Caco-2 (cell line): ENCODE results near the gene VSIG1. TPM values are rescaled to one million over a fixed set of nuclear protein-coding genes. Genes with fewer than 3 reads are reported as not detected.

ENCODE experiments used
- BruUV-seq: library from RNA; stranded (reverse); fragments of 400-500 nt; replicated peaks from 2 replicates; lab custom pipeline; 2021; lab: Mats Ljungman, UMichigan
- CTCF ChIA-PET: fragments of 300-600 bp; sonication (Branson Sonifier 250); formaldehyde crosslinking; loops from one replicate; lab custom pipeline; 2022; ENCODE audit warnings: antibody characterized with exemption; lab: Charles Lee
- POLR2A ChIA-PET: fragments of 300-600 bp; sonication (Branson Sonifier 250); formaldehyde crosslinking; loops from one replicate; lab custom pipeline; 2022; ENCODE audit warnings: antibody characterized with exemption; lab: Charles Lee
- DNase-seq, 2 experiments: peaks; one replicate each; pipeline versions ENCODE4 v3.0.0 to v3.0.0-alpha.2; 2020 to 2022
- H3K27me3 ChIP-seq: replicated peaks from 2 replicates; pipeline ENCODE4 v1.6.0; 2011; ENCODE audit warnings: low read length; ENCODE audit not compliant: control insufficient read depth, insufficient read depth
- H3K36me3 ChIP-seq: 2 replicates; pipeline ENCODE4 v1.5.1; 2011; ENCODE audit warnings: low read length; ENCODE audit not compliant: control insufficient read depth, insufficient read depth
- H3K4me1 ChIP-seq: fragments of 250-450 bp; sonication (Bioruptor Pico); 2 replicates; pipeline ENCODE4 v1.5.1; 2020; ENCODE audit warnings: mild to moderate bottlenecking
- H3K4me3 ChIP-seq: 2 replicates; pipeline ENCODE4 v1.5.1; 2011; ENCODE audit warnings: low read depth, mild to moderate bottlenecking, control low read depth, low read length
- H3K9me3 ChIP-seq: fragments of 250-450 bp; sonication (Bioruptor Pico); 2 replicates; pipeline ENCODE4 v1.5.1; 2020; ENCODE audit warnings: mild to moderate bottlenecking, moderate library complexity
- H3K27ac Mint-ChIP-seq: one replicate; pipeline ENCODE4 v1.8.0; 2022; ENCODE audit warnings: mixed read lengths; ENCODE audit not compliant: unreplicated experiment
- H3K27me3 Mint-ChIP-seq: one replicate; pipeline ENCODE4 v1.8.0; 2022; ENCODE audit warnings: mixed read lengths; ENCODE audit not compliant: insufficient read depth, unreplicated experiment
- H3K36me3 Mint-ChIP-seq: one replicate; pipeline ENCODE4 v1.8.0; 2022; ENCODE audit warnings: mild to moderate bottlenecking, mixed read lengths; ENCODE audit not compliant: insufficient read depth, unreplicated experiment
- H3K4me1 Mint-ChIP-seq: one replicate; pipeline ENCODE4 v1.8.0; 2022; ENCODE audit warnings: low read depth, mixed read lengths; ENCODE audit not compliant: unreplicated experiment
- H3K4me3 Mint-ChIP-seq: one replicate; pipeline ENCODE4 v1.8.0; 2022; ENCODE audit warnings: mild to moderate bottlenecking, moderate library complexity, mixed read lengths; ENCODE audit not compliant: unreplicated experiment
- H3K9me3 Mint-ChIP-seq: one replicate; pipeline ENCODE4 v1.8.0; 2022; ENCODE audit warnings: mixed read lengths; ENCODE audit not compliant: unreplicated experiment
- intact Hi-C: fragments of 100-400 bp; cut with micrococcal nuclease; formaldehyde crosslinking; loops from one replicate; pipeline ENCODE4 v1.10.0; 2022; ENCODE audit not compliant: unreplicated experiment
- total RNA-seq: library from RNA; stranded (reverse); gene quantifications from 2 replicates; pipeline ENCODE4 v1.2.3, GENCODE V29; 2022
- TF ChIP-seq, protein P1 (sequence below), 2 experiments: fragments of 200-600 bp in 1 of 2; IDR thresholded peaks; 1 replicate in 1 of 2; 2 replicates in 1 of 2; pipeline versions ENCODE4 v1.5.1 to v1.8.0; 2011 to 2022; ENCODE audit warnings: antibody characterized with exemption in 1 of 2, control low read depth in 1 of 2, inconsistent platforms in 1 of 2, low read depth in 1 of 2, low read length in 1 of 2, mild to moderate bottlenecking in 1 of 2, moderate library complexity in 1 of 2; ENCODE audit not compliant: insufficient read depth in 1 of 2, severe bottlenecking in 1 of 2, unreplicated experiment in 1 of 2

Gene VSIG1
- total RNA-seq, 1 experiment from 2014 or later: not detected

DNA sequence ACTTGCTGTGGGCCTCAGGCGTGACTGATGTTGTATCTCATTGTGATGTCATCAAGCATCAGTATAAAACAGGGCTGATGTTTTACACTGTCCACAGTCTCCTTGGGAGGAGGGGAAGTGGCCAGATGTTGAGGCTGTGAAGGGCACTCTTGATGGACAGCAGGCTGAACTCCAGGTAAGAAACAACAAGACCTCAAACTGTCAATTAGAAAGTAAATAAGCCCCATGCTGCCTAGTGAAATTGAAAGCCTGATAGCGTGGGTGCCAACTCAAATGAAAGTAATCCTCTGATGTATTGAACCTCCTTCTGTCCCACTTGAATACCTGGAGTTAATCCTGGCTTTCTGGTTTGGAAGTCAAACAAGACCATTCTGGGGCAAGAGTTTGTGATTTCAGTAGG is 19.7 kb downstream of the VSIG1 start:
- ChIA-PET POLR2A (no interaction called here), CTCF (no interaction called here)
- BruUV-seq: no TSS peak
- DNase-seq: no peak
- Mint-ChIP-seq H3K27me3 (peaks cover 3% of the 10 kb centered on the region), H3K4me1 (no peaks in the 10 kb centered on the region), H3K4me3 (no peak overlapping the region), H3K9me3 (no peaks in the 10 kb centered on the region), H3K27ac (no peak overlapping the region), H3K36me3 (no peaks in the 10 kb centered on the region)
- Histone ChIP-seq H3K36me3 (no peaks in the 10 kb centered on the region), H3K4me1 (no peaks in the 10 kb centered on the region), H3K27me3 (no peaks in the 10 kb centered on the region), H3K4me3 (no peak overlapping the region), H3K9me3 (no peaks in the 10 kb centered on the region)
- TF ChIP-seq, protein P1, sequence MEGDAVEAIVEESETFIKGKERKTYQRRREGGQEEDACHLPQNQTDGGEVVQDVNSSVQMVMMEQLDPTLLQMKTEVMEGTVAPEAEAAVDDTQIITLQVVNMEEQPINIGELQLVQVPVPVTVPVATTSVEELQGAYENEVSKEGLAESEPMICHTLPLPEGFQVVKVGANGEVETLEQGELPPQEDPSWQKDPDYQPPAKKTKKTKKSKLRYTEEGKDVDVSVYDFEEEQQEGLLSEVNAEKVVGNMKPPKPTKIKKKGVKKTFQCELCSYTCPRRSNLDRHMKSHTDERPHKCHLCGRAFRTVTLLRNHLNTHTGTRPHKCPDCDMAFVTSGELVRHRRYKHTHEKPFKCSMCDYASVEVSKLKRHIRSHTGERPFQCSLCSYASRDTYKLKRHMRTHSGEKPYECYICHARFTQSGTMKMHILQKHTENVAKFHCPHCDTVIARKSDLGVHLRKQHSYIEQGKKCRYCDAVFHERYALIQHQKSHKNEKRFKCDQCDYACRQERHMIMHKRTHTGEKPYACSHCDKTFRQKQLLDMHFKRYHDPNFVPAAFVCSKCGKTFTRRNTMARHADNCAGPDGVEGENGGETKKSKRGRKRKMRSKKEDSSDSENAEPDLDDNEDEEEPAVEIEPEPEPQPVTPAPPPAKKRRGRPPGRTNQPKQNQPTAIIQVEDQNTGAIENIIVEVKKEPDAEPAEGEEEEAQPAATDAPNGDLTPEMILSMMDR (IDR thresholded peaks at IDR 0.05; ENCODE audit: insufficient read depth in 1 of 2, low read depth in 1 of 2, low read length in 1 of 2, severe bottlenecking in 1 of 2, unreplicated experiment in 1 of 2): no peak
- intact Hi-C loops: no loop called here

DNA sequence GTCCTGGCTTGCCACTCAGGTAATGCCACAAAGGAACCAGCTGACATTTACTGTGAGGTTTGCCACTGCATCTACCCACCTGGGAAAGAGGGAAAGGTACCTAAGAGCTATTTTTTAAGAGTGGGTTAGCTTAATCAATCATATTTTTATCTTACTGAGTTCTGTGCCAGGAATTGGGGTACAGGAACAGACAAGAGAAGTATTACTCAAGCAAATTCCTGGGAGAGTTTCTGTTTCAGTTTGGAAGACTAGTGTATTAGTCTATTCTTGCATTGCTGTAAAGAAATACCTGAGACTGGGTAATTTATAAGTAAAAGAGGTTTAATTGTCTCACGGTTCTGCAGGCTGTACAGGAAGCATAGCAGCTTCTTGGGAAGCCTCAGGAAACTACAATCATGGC is 23.3 kb downstream of the VSIG1 start:
- no peak for DNase-seq
- Histone ChIP-seq H3K27me3 (no peaks in the 10 kb centered on the region), H3K9me3 (no peaks in the 10 kb centered on the region), H3K36me3 (no peaks in the 10 kb centered on the region), H3K4me1 (no peaks in the 10 kb centered on the region), H3K4me3 (no peak overlapping the region)
- H3K4me3 Mint-ChIP-seq: no peak overlapping the region
- no peaks in the 10 kb centered on the region for H3K9me3 Mint-ChIP-seq
- no peaks in the 10 kb centered on the region for H3K4me1 Mint-ChIP-seq
- TF ChIP-seq, protein P1 (IDR thresholded peaks at IDR 0.05; ENCODE audit: insufficient read depth in 1 of 2, low read depth in 1 of 2, low read length in 1 of 2, severe bottlenecking in 1 of 2, unreplicated experiment in 1 of 2): no peak
- H3K36me3 Mint-ChIP-seq: no peaks in the 10 kb centered on the region
- H3K27me3 Mint-ChIP-seq: peaks cover 5% of the 10 kb centered on the region
- intact Hi-C loops: no loop called here
- POLR2A ChIA-PET: no interaction called here
- H3K27ac Mint-ChIP-seq: no peak overlapping the region
- BruUV-seq: no TSS peak
- CTCF ChIA-PET: no interaction called here

DNA sequence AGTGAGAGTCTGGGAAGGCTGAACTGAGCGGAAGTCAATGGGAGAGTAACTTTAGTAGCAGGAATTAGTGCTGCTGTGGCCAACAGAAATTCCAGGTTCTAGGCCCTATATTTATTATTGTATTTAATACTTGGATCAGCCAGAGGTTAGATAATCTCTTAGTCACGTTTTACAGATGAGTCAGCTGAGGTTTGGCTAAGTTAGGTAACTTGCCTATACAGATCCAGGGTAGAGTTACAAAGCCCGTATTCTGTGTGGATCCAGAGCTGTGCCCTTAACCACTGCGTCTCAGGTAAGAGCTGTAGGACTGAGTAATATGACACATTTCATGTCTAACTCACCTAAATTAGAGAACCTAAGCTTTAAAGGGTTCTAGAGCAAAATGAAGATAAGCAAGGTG is 26.0 kb downstream of the VSIG1 start:
- ChIA-PET POLR2A (no interaction called here), CTCF (interaction anchor here (1.4 kb wide), 1 partner anchor 50 kb away, joined by 3 read pairs; no protein-coding TSS in a partner anchor)
- no peak overlapping the region for H3K4me3 ChIP-seq
- no peak for DNase-seq
- H3K4me1 ChIP-seq: no peaks in the 10 kb centered on the region
- intact Hi-C loops: loop anchor here (5.0 kb wide), 3 partner anchors 94 to 414 kb away; no protein-coding TSS in a partner anchor
- no peaks in the 10 kb centered on the region for H3K4me1 Mint-ChIP-seq
- no peak overlapping the region for H3K4me3 Mint-ChIP-seq
- H3K36me3 ChIP-seq: no peaks in the 10 kb centered on the region
- no peaks in the 10 kb centered on the region for H3K36me3 Mint-ChIP-seq
- TF ChIP-seq, protein P1 (IDR thresholded peaks at IDR 0.05; ENCODE audit: insufficient read depth in 1 of 2, low read depth in 1 of 2, low read length in 1 of 2, severe bottlenecking in 1 of 2, unreplicated experiment in 1 of 2): no peak
- H3K27me3 Mint-ChIP-seq: peaks cover 16% of the 10 kb centered on the region
- no peak overlapping the region for H3K27ac Mint-ChIP-seq
- no peaks in the 10 kb centered on the region for H3K9me3 Mint-ChIP-seq
- H3K9me3 ChIP-seq: no peaks in the 10 kb centered on the region
- BruUV-seq: no TSS peak
- no peaks in the 10 kb centered on the region for H3K27me3 ChIP-seq
